ENCODE measurements around the gene PARP6. TPM values are rescaled to one million over a fixed set of nuclear protein-coding genes. Genes with fewer than 3 reads are reported as not detected.

PARP6 gene
- polyA plus RNA-seq, 1 of the 3 experiments (the other 2 are of a cell fraction): 57.7 TPM

GRCh38 chr15:72288796-72289596 lies 16.6 kb upstream of the PARP6 start:
- TF ChIP-seq CTCF (IDR thresholded peaks at IDR 0.05): no peak
- no peak for TF ChIP-seq ZBTB33 (IDR thresholded peaks at IDR 0.05; ENCODE audit: borderline replicate concordance, low read depth)
- TF ChIP-seq PBX3 (IDR thresholded peaks at IDR 0.05): no peak
- no peak for TF ChIP-seq EP300 (IDR thresholded peaks at IDR 0.05; ENCODE audit: borderline replicate concordance in 1 of 2, low read depth in 1 of 2, low read length in 1 of 2)
- no peak for TF ChIP-seq RAD21 (IDR thresholded peaks at IDR 0.05; ENCODE audit: low read length)
- no peak for TF ChIP-seq USF1 (IDR thresholded peaks at IDR 0.05; ENCODE audit: borderline replicate concordance, low read depth)
- TF ChIP-seq NFIC (IDR thresholded peaks at IDR 0.05; ENCODE audit: borderline replicate concordance): no peak
- no peak for TF ChIP-seq USF2 (IDR thresholded peaks at IDR 0.05; ENCODE audit: borderline replicate concordance, low read depth, low read length)
- Histone ChIP-seq H3K36me3 (replicated peaks in 1 of 2; ENCODE audit: control insufficient read depth in 1 of 2, insufficient read depth in 2 of 2, low read length in 1 of 2) (no peaks in the 10 kb centered on the region), H3F3A (replicated peaks; ENCODE audit: insufficient read depth) (no peaks in the 10 kb centered on the region), H4K20me1 (ENCODE audit: insufficient read depth) (no peaks in the 10 kb centered on the region), H3K27me3 (ENCODE audit: insufficient read depth) (no peaks in the 10 kb centered on the region; the same call in 1 of the 2 replicates), H2AFZ (ENCODE audit: low read depth) (no peak overlapping the region), H3K9ac (no peak overlapping the region), H3K9me3 (no peaks in the 10 kb centered on the region), H3K79me2 (ENCODE audit: insufficient read depth) (no peaks in the 10 kb centered on the region), H3K4me1 (ENCODE audit: control insufficient read depth in 1 of 2, insufficient read depth in 2 of 2, low read depth in 1 of 2, low read length in 1 of 2) (no peaks in the 10 kb centered on the region), H3K9me2 (no peaks in the 10 kb centered on the region), H3K4me3 (ENCODE audit: low read depth in 2 of 2, low read length in 1 of 2) (no peak overlapping the region), H3K27ac (ENCODE audit: low read depth in 2 of 2, low read length in 1 of 2) (no peak overlapping the region), H3K4me2 (no peak overlapping the region)
- POLR2A ChIA-PET: no interaction called here
- CTCF ChIA-PET: interaction anchor here (1.0 to 1.7 kb wide), 2 partner anchors 16 to 17 kb away, joined by 3 to 5 read pairs; partner anchors contain the start of gene PARP6
- WGBS (ENCODE audit: low lambda C conversion rate): 82% methylated on average over 31 of the region's 49 CpGs
- peak; percentile 23 for DNase-seq

Data from SK-N-SH (cell line).